HG03039 (cell line): ENCODE results near the gene WHRN.

ENCODE experiments used
- ATAC-seq: cut with Tn5 transposase; IDR thresholded peaks from one replicate; pipeline ENCODE4 v1.9.1; 2021; ENCODE audit warnings: mild to moderate bottlenecking, moderate library complexity; ENCODE audit not compliant: unreplicated experiment

Gene WHRN

DNA sequence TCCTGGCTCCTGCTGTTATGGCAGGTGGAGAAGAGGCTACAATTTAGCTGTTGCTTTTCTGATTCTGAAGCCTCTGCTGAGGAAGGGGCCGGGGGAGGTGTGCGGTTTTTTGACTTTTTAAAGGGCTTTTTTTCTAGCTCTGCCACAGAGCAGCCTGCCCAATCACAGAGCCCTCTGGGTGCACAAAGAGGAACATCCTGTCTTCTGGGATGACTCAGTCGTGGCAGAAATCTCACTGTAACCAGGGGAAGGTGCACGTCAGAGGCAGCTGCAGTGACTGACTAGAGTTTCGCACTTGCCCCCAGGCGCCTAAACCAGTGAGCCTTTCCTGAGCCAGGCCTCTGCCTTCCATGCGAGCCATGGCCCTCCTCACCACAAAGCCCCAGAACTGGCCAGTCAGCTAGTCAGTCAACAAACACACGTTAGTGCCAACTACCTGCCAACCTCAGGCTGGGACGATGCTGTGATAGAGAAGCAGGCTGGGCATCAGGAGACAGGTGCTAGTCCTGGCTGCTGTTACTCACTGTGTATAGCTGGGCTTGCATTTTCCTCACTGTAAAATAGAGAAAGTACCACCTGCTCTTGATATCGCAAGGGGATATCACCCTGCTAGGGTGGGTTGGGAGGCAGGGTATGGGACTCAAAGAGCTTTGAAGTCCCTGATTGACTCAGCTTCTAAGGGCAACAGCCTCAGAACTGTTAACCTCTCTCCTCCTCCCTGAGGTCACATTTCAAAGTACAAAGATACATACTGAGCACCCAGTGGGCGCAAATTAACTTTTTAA, 119.7 kb downstream of the WHRN start:
- peak; percentile 68 for ATAC-seq

DNA sequence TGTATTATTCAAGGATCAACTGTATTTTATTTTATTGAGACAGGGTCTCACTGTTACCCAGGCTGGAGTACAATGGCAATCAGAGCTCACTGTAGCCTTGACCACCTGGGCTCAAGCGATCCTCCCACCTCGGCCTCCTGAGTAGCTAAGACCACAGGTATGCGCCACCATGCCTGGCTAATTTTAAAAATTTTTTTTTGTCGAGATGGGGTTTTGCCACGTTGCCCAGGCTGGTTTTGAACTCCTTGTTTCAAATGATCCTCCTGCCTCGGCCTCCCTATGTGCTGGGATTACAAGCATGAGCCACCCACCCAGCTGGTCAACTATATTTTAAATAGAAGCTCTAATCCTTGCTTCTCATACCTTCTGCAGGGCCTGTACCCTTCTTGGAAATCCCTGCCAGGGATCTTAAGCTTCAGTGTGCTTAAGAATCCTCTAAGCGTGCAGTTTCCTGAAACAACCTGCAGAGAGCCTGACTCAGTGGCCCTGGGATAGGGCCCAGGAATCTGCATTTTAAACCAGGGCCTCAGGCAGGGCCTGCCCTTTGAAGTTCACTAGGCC, 120.4 kb downstream of the WHRN start:
- no peak for ATAC-seq

DNA sequence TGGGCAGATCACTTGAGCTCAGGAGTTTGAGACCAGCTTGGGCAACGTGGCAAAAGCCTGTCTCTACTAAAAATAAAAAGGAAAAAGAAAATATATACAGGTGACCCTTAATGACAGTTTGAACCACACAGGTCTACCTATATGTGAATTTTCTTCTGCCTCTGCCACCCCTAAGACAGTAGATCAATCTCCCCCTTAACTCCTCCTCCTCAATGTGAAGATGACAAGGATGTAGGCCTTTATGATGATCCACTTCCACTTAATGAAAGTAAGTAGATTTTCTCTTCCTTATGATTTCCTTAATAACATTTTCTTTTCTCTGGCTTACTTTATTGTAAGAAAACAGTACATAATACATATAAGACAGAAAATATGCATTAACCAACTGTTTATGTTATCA, 120.9 kb downstream of the WHRN start:
- no peak for ATAC-seq

DNA sequence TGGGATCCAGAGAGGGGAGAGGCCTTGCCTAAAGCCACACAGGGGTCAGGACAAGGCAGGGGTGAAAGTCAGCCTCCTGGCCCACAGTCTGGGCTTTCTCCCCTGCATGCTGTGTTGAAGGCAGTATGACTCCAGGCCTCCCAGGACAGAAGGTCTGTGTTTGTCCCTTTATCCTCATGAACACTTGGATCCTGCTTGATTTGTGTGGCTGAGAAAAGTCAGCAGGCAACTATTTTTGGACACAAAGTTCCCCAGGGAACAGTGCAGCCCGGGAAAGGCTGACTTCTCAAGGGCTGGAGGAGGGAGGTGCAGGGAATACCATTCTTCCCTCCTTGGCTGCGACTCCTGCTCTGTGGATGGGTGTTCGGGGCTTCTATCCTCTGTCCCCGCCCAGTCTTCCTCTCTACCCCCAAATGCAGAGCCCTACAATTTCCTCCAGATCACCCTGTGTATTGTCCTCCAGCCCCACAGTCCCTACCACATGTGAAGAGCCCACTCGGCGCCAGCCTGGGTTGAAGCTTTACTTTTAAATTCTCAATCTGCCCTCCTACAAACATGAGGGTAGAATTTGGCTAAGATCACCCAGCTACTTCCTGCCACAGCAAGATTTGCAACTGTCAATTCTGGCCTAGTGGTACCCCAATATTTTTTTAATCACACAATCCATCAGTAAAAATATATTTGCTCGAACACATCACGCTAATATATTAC, 121.6 kb downstream of the WHRN start:
- no peak for ATAC-seq

DNA sequence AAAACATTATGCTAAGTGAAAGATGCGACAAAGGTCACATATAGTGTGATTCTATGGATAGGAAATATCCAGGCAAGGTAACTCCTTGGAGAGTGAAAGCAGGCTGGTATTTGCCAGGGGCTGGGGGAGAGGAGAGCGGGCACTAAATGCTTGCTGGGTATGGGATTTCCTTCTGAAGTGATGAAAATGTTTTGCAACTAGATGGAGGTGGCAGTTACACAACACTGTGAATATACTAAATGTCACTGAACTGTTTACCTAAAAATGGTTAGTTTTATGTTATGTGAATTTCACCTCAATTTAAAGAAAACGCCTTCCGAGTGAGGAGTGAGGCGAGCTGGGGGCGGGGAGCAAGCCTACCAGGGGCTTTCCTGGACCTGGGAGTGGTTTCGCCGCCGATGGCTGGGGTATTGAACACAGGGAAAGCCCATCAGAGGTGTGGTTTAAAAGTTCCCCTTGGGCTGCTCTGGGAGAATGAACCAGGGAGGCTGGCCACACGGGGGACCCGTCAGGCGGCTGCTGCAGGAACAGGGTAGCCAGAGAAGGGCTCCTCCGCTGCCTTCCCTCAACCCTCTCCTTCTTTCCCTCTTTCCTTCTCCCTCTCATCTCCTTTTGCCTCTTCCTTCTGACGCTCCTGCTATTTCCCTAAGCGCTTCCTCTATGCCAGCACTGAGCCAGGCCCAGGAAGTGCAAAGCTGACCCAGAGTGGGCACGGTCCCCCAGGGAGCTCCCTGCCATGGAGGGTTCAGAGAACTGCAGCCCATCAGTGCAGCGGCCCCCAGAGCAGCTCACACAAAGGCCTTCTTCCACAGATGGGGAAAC, 122.4 kb downstream of the WHRN start:
- ATAC-seq = peak; percentile 29

DNA sequence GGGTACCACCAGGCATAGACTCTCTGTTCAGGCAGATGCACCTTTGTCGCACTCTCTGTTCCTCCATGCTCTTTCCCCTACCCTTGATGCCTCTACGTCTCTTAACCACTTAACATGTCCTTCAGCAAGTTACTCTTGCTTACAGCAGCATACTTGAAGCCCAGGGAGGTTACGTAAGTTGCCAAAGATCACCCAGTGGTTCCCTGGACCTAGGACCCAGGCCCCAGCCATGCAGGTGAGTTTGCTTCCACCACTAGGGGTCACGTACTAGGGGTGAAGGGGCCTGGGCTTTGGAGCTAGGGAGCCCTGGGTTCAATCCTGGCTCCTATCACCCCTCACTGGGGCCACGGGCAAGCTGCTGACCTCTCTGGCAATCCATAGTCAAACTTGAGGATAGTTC, 126.4 kb downstream of the WHRN start:
- ATAC-seq = no peak

DNA sequence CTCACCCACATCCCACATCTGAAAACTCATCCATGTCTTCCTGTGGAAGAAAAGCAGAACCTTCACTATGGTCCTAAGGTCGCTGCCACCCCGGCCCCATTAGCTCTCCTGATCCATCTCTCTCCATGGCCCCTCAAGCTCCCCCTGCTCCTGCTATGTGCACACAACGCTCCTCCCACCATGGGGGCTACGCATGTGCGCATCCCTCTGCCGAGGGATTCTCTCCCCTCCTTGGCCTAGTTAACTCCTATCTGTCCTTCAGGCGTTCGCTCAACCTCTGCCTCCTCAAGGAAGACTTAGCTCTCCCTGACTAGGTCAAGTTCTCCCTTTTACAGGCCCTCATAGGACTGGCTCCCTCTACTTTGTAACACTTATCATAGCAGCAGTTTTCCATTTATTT, 127.3 kb downstream of the WHRN start:
- ATAC-seq = no peak

DNA sequence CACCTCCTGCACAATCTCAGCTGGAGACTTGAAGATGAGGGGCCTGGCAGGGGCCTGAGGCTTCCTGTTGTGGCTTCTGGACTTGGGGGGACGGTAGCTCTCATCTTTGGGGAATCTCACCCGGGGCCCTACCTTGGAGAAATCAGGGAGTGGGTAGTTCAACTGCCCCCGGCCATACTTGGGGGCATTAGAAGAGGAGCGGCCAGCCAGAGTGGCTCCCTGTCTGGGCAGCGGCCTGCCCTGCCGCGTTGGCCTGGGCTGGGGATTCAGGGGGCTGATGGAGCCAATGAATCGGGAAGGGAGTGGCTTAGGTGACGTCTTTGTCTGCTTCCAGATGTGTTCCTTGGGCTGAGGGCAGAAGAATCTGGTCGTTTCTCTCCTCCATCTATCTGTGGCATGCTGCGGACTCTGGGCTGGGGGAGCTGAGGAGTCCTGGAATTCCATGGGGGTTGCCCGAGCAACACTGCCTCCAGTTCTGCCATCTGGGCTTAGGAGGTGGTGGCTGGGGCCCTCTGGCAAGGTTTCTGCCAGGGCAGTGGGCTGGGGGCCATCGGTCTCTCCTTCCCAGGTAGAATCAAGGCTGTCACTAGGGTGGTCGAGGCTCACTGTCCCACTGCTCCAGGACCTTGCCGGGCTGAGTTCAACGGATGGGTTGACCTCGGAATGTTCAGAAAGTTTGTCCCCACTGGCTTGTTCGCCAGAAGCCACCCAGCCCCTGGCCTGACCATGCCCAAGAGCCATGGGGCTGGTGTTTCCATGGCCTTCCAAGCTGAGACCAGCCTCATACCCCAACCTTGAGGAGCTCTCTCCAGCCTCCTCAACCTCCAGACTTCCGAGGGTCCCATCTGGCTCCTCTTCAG, 128.5 kb downstream of the WHRN start:
- no peak for ATAC-seq

DNA sequence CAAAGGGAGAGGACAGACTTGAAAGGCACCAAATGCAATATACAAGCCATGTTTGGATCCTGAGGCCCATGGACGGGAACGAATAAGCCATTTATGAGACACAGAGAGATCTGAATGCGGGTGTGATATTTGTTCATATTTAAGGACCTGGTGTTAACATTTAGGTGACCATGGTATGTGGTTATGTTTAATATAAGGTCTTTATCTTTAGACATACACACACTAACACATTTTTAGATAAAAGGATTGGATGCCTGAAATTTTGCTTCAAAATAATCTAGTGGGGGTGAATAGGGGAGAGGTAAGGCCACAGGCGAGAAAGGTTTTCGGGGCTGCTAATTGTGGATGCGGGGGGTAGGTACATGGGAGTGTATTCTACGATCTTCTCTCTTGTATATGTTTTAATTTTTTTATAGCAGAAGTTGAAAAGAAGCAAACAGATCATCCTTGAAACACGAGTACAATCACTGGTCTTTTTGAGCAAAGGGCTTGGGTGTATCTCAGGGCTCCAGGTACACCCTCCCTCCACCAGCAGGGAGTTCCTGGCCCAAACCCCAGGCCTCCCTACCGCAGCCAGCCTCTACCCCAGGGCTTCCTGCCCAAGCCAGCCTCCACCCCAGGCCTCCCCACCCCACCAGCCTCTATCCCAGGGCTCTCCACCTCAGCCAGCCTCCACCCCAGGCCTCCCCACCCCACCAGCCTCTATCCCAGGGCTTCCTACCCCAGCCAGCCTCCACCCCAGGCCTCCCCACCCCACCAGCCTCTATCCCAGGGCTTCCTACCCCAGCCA, 129.7 kb downstream of the WHRN start:
- no peak for ATAC-seq

DNA sequence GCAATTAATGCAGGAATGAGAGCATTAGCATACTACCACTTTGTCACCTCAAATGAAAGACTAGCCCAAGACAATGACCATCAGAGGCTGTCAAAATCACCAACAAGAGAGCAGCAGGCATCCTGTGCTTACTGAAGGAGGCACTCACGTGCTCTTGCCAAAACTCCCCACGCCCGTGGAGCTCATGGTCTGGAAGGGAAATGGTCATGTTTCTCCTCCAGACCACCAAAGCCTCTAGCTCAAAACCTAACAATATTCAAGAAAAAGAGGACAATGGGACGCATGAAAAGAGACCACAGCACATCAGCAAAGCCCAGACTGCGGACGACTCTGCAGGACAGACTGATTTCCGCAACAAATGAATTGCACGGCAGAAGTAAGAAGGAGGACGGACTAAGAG, 130.3 kb downstream of the WHRN start:
- ATAC-seq = no peak

DNA sequence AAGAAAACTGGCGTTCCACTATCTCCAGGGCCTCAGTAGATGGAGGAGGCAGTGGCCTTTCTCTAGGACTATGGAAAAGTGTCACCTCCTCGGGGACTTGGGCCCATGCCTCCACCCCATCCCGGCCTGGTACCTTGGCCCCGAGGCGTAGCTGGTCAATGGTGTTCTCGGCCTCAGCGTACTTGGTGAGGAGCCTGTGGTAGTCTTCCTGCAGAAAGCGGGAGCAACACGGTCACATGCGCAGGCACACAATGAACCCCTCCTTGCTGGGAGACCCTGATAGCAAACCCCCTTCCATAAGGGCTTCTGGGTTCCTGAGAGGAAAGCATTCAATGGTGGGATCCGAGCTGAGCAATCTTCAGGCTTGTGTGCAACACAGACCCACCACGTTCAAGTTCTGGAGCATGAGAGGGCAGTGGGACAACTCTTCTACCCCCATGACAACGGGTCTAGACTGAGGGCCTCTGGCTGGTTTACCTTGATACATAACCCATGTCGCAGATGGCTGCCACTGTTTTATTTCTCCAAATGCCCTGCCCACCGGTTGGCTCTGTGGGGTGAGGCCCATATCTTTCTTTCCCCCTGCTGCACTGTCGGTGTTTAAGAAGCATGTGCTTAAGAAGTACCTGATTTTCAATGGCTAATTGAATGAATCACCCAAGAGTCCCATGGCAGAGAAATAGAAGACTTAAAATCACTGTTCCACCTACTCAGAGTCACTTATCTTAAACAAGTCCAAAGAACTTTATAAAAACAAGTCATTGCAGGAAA, 131.1 kb downstream of the WHRN start:
- no peak for ATAC-seq

DNA sequence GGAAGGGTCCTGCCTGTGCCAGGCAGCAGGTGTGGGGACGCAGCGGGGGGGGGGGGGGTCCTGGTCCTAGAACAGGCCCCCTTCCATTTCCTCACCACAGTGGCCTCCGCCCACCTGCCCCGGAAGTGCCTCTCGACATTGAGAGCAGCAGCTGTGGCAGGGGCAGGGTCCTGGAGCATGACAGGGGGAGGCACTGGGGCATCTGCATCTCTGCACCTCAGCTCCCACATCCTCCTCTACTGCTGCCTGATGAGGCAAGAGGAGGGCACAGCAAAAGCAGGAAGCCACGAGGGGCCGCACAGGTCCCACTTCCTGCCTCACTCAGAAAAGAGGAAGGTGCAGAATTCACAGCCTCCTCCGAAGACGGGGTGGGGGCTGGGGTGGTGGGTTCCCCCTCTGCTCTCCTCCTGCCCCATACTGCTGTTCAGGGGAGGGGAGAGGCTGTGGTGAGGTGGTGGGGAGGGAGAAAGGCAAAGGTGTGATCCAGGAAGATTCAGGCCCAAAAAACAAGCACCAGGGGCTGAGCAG, 132.3 kb downstream of the WHRN start:
- peak; percentile 81 for ATAC-seq

DNA sequence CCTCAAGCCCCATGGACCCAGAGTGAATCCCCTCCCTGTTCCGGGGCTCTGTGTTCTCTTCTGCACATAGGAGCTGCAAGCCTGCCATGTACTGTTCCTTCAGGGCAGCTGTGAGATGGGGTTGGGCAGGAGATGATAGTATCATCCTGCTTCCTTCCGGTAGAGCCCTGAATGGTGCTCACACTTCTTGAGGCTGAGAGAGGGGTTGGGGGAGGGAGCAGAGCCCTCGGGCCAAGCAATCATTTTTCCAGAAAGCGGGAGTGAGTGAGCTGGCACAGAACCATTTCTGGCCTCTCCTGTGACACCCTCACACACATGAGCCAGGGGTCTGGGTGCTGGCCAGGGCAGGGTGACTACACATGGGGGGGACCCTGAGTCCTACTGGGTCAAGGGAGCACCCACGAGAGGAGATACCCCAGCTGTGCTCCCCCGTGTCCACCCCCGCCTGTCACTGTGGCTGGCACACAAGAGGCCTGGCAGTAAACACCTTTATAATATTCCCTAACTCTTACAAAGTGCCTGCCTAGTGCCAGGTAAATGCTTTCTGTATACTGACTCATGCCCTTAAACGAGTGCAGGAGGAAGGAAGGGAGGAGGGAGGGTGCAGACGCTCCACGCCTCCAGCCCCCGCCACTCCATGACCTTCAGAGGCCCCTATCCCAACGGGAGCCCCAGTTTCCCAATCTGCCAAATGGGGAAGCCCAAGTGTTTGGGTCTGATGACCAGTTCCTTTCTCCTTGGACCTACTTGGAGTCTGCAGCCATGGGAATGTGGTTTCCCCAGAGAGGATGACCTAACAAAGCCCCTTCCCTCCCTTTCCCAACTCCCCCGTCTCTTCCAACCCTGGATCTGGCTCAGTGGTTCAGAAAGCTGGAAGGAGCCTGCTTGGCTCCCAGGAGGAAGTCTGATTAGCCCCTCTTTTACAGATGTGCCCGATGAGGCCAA, 133.0 kb downstream of the WHRN start:
- ATAC-seq = no peak

DNA sequence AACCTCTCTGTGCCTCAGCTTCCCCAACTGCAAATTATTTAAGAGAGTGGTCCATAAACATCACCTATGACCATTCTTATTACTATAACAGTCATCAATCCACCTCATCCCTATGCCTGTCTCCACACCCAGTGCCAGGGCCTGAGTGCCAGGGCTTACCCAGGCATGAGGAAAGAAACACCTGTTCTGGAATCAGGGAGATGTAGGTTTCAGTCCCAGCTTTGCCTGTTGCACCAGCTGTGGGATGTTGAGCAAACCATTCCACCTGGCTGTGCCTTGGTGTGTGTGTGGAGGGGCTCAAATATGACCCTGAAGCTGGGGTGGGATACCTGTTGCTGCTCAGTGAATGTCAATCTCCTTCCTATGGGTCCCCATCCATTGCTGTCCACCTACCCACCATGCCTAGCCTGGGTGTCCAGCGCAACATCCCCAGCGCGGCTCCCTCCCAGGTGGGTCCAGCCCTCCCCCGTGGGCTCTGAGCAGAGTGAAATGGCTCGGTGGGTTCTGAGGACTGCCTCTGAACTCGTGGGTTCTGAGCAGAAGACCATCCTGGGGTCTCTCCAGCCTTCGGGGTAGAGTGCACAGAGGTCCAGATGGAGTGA, 133.8 kb downstream of the WHRN start:
- ATAC-seq = no peak

DNA sequence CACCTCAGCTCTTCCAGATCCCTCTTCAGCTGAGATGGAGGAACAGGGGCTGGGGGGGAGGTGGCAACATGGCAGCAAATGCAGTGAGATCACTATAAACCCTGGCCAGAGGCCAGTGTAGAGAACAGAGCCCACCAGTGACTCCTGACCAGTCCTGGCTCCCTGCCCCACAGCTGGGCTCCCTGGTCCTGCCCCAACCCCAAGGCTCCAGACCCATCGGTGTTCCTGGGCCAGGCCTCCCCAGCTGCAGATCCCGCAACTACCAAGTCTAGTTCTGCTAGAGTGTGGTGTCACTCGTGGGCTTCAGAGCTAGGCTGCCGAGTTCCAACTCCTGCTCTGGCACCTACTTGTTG, 134.3 kb downstream of the WHRN start:
- no peak for ATAC-seq

DNA sequence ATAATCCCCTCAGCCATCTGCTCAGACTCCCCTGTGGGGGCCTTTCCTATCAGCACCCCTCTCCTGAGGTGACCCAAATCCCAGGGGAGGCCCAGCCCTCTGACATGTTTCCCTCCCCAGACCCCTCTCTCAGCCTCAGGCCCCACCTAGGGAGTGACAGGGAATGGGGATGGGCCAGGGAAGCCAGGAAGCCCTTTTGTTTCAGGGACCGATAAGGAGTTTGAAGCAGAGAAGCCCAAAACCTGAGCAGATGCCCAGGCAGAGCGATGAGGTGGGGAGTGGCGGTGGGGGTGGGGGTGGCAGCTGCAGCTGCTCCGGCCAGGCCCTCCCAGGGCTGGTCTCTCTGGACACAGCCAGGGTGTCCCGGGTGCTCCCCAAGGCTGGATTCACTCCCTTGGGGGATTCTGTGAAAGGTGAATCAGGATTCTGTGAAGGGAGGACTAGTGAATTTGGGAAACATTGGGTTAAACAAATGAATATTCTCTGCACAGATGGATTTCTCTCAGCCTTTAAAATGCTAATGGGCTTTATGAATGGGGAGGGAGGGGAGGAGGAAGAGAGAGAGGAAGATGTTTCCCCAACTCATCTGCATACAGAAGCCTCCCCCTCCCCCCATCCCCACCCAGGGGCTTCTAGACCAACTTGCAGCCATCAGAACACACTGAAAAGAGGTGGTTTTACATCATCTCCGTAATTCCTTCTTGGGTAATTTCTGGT, 134.9 kb downstream of the WHRN start:
- no peak for ATAC-seq
